Measurements from ENCODE around the gene LBX2. TPM values are rescaled to one million over a fixed set of nuclear protein-coding genes. Genes with fewer than 3 reads are reported as not detected.

LBX2 gene
- polyA plus RNA-seq, 1 of the 3 experiments (the other 2 are of a cell fraction): 0.03 TPM

DNA sequence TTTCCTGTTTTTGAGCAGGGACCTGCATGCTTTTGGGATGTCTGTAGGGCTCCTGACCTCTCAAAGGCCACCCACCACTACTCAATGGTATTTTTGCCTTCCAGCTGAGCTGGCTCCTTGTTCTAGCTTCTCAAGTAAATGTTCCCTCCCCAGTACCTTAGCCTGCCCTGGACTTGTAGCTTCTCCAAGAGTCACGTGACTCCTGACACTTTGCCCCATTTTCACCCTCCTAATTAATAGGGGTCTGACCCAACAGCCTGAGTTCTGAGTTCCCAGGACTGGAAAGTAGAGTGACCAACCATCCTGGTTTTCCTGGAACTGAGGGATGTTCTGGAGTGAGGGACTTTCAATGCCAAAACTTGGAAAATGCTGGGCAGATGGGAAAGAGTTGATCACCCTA lies 4.0 kb downstream of the LBX2 start:
- no peak for DNase-seq
- POLR2A ChIA-PET: no interaction called here
- peaks cover 0 to 5% of the 10 kb centered on the region in 2 experiments; a peak in 1 of 4 replicates for H3K4me1 ChIP-seq (ENCODE audit: control insufficient read depth in 1 of 2, insufficient read depth in 2 of 2, low read depth in 1 of 2, low read length in 1 of 2)
- H3K9me2 ChIP-seq: no peaks in the 10 kb centered on the region
- H3F3A ChIP-seq (replicated peaks; ENCODE audit: insufficient read depth): peaks cover 3% of the 10 kb centered on the region
- H3K79me2 ChIP-seq (ENCODE audit: insufficient read depth): no peaks in the 10 kb centered on the region
- CTCF ChIA-PET: interaction anchor here (2.8 to 4.6 kb wide), 2 partner anchors 11 to 13 kb away, joined by 12 to 32 read pairs; partner anchors contain the start of genes CCDC142, PCGF1 and TTC31
- H3K27ac ChIP-seq (ENCODE audit: low read depth in 2 of 2, low read length in 1 of 2): no peak overlapping the region
- no peak overlapping the region for H3K4me3 ChIP-seq (ENCODE audit: low read depth in 2 of 2, low read length in 1 of 2)
- no peak for TF ChIP-seq EP300 (IDR thresholded peaks at IDR 0.05; ENCODE audit: borderline replicate concordance in 1 of 2, low read depth in 1 of 2, low read length in 1 of 2)
- no peak for TF ChIP-seq GABPA (IDR thresholded peaks at IDR 0.05; ENCODE audit: low read depth)
- TF ChIP-seq MEF2A (IDR thresholded peaks at IDR 0.05; ENCODE audit: borderline replicate concordance, low read depth): no peak
- TF ChIP-seq TEAD4 (IDR thresholded peaks at IDR 0.05; ENCODE audit: borderline replicate concordance, insufficient read depth): no peak
- no peak for TF ChIP-seq NRF1 (IDR thresholded peaks at IDR 0.05; ENCODE audit: low read depth, low read length)
- no peak for TF ChIP-seq RAD21 (IDR thresholded peaks at IDR 0.05; ENCODE audit: low read length)
- no peak for TF ChIP-seq SIN3A (IDR thresholded peaks at IDR 0.05; ENCODE audit: borderline replicate concordance, low read depth, low read length)
- TF ChIP-seq FOSL2 (IDR thresholded peaks at IDR 0.05; ENCODE audit: borderline replicate concordance, low read depth): no peak
- no peak for TF ChIP-seq EZH2phosphoT487 (IDR thresholded peaks at IDR 0.05; ENCODE audit: borderline replicate concordance, low read depth)
- TF ChIP-seq TAF1 (IDR thresholded peaks at IDR 0.05; ENCODE audit: borderline replicate concordance, low read depth, low read length): no peak
- no peak for TF ChIP-seq JUND (IDR thresholded peaks at IDR 0.05)
- TF ChIP-seq RFX5 (IDR thresholded peaks at IDR 0.05; ENCODE audit: low read length): no peak
- H2AFZ ChIP-seq (ENCODE audit: low read depth): no peak overlapping the region
- 100% methylated on average over 1 of the region's 1 CpG for WGBS (ENCODE audit: low lambda C conversion rate)
- H3K36me3 ChIP-seq (replicated peaks in 1 of 2; ENCODE audit: control insufficient read depth in 1 of 2, insufficient read depth in 2 of 2, low read length in 1 of 2): peaks cover 0 to 40% of the 10 kb centered on the region in 2 experiments
- no peak overlapping the region for H3K4me2 ChIP-seq
- H3K9ac ChIP-seq: no peak overlapping the region
- no peaks in the 10 kb centered on the region for H4K20me1 ChIP-seq (ENCODE audit: insufficient read depth)
- H3K27me3 ChIP-seq (ENCODE audit: insufficient read depth): no peaks in the 10 kb centered on the region
- no peaks in the 10 kb centered on the region for H3K9me3 ChIP-seq

DNA sequence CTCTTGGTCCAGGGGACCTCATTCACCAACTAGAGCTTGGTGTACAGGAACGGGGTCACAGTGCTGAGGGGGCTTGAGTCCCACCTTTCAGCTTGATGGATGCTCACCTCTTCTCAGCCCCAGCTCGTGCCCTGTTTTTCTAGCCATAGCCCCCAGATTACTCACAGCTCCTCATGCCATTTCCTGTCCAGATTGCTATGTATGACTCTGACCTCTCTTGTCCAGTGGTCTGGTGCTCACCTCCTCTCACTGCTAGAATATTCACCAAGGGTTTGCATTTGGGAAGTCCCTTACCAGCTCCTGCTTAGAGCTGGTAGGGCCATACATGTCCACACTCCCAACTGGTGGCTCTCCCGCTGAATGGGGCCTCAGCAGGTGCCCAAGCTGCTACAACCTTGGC lies 5.9 kb downstream of the LBX2 start:
- Histone ChIP-seq H2AFZ (ENCODE audit: low read depth) (no peak overlapping the region), H3K79me2 (ENCODE audit: insufficient read depth) (no peaks in the 10 kb centered on the region), H3K9ac (no peak overlapping the region), H3K36me3 (replicated peaks in 1 of 2; ENCODE audit: control insufficient read depth in 1 of 2, insufficient read depth in 2 of 2, low read length in 1 of 2) (peaks cover 0 to 46% of the 10 kb centered on the region in 2 experiments), H3F3A (replicated peaks; ENCODE audit: insufficient read depth) (peaks cover 3% of the 10 kb centered on the region), H3K27ac (ENCODE audit: low read depth in 2 of 2, low read length in 1 of 2) (no peak overlapping the region), H4K20me1 (ENCODE audit: insufficient read depth) (no peaks in the 10 kb centered on the region), H3K27me3 (ENCODE audit: insufficient read depth) (no peaks in the 10 kb centered on the region), H3K4me3 (ENCODE audit: low read depth in 2 of 2, low read length in 1 of 2) (no peak overlapping the region), H3K4me2 (no peak overlapping the region), H3K9me2 (no peaks in the 10 kb centered on the region), H3K4me1 (ENCODE audit: control insufficient read depth in 1 of 2, insufficient read depth in 2 of 2, low read depth in 1 of 2, low read length in 1 of 2) (no peaks in the 10 kb centered on the region; a peak in 1 of 4 replicates), H3K9me3 (no peaks in the 10 kb centered on the region)
- WGBS (ENCODE audit: low lambda C conversion rate): 90% methylated on average over 3 of the region's 3 CpGs
- TF ChIP-seq, protein P1, sequence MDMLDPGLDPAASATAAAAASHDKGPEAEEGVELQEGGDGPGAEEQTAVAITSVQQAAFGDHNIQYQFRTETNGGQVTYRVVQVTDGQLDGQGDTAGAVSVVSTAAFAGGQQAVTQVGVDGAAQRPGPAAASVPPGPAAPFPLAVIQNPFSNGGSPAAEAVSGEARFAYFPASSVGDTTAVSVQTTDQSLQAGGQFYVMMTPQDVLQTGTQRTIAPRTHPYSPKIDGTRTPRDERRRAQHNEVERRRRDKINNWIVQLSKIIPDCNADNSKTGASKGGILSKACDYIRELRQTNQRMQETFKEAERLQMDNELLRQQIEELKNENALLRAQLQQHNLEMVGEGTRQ (IDR thresholded peaks at IDR 0.05; ENCODE audit: borderline replicate concordance, low read depth, low read length): no peak
- no peak for TF ChIP-seq EP300 (IDR thresholded peaks at IDR 0.05; ENCODE audit: borderline replicate concordance in 1 of 2, low read depth in 1 of 2, low read length in 1 of 2)
- TF ChIP-seq NRF1 (IDR thresholded peaks at IDR 0.05; ENCODE audit: low read depth, low read length): no peak
- CTCF ChIA-PET: interaction anchor here (0.9 to 4.6 kb wide), 4 partner anchors 11 to 24 kb away, joined by 3 to 32 read pairs (median 4); partner anchors contain the start of genes CCDC142 and TTC31
- DNase-seq: no peak
- POLR2A ChIA-PET: interaction anchor here (0.7 to 1.7 kb wide), 2 partner anchors 11 to 14 kb away, joined by 3 to 9 read pairs; partner anchors contain the start of gene PCGF1
